HepG2 (cell line): ENCODE results near the gene SYTL1. TPM values are rescaled to one million over a fixed set of nuclear protein-coding genes. Genes with fewer than 3 reads are reported as not detected.

Experiments used
- GZF1 ChIP-seq: sonication (generic); formaldehyde crosslinking; IDR thresholded peaks from 2 replicates; pipeline ENCODE4 v1.5.1; 2020; ENCODE audit warnings: mild to moderate bottlenecking, missing genetic modification reagents
- HNRNPL ChIP-seq: fragments of 200-400 bp; formaldehyde crosslinking; IDR thresholded peaks from 2 replicates; pipeline ENCODE4 v1.6.1; 2017; ENCODE audit warnings: mild to moderate bottlenecking, low read depth, low read length
- IKZF1 ChIP-seq: fragments of 450-650 bp; IDR thresholded peaks from 2 replicates; pipeline ENCODE4 v1.7.1; 2016
- SP1 ChIP-seq, 2 experiments: fragments of 450-650 bp in 1 of 2; sonication (generic) in 1 of 2; formaldehyde crosslinking in 1 of 2; IDR thresholded peaks; 2 replicates each; pipeline versions ENCODE4 v1.4.0 to v1.6.1; 2016 to 2020; ENCODE audit warnings: missing genetic modification reagents in 1 of 2
- TBX2 ChIP-seq: sonication (generic); formaldehyde crosslinking; IDR thresholded peaks from 2 replicates; pipeline ENCODE4 v1.5.0; 2020; ENCODE audit warnings: missing genetic modification reagents, mild to moderate bottlenecking, borderline replicate concordance
- ZMYM4 ChIP-seq: sonication (generic); formaldehyde crosslinking; IDR thresholded peaks from 2 replicates; pipeline ENCODE4 v1.8.1; 2023; ENCODE audit warnings: mild to moderate bottlenecking, missing genetic modification reagents
- ZNF296 ChIP-seq: sonication (generic); formaldehyde crosslinking; conservative IDR thresholded peaks from 2 replicates; pipeline ENCODE4 v1.5.0; 2020; ENCODE audit warnings: mild to moderate bottlenecking, missing genetic modification reagents
- ZNF546 ChIP-seq: sonication (generic); formaldehyde crosslinking; conservative IDR thresholded peaks from 2 replicates; pipeline ENCODE4 v1.8.1; 2023; ENCODE audit warnings: mild to moderate bottlenecking, missing genetic modification reagents
- polyA plus RNA-seq, 8 experiments: library from polyadenylated mRNA; depleted of rRNA in 3 of 8; stranded (reverse) in 7 of 8; unstranded in 1 of 8; fragments of >200 nt; fragmentation: Illumina TruSeq in 4 of 8; extraction: Trizol in 4 of 8; gene quantifications; 2 replicates each; pipeline versions ENCODE4 v1.2.1 to v1.2.3, GENCODE V29; 2011 to 2016; ENCODE audit warnings: low read depth in 4 of 8, missing spikeins in 1 of 8, mixed read lengths in 1 of 8; ENCODE audit not compliant: insufficient read depth in 1 of 8
- total RNA-seq, 5 experiments: library from RNA; depleted of rRNA; stranded (reverse); fragments of >200 nt; fragmentation: Illumina TruSeq; extraction: Trizol; gene quantifications; 2 replicates each; pipeline ENCODE4 v1.2.3, GENCODE V29; 2016; ENCODE audit warnings: low read depth in 1 of 5
- TF ChIP-seq, protein P1 (sequence below): sonication (generic); formaldehyde crosslinking; IDR thresholded peaks from 2 replicates; pipeline ENCODE4 v1.4.0; 2020; ENCODE audit warnings: missing genetic modification reagents
- TF ChIP-seq, protein P2 (sequence below): IDR thresholded peaks from 2 replicates; pipeline ENCODE4 v1.6.1; 2016
- TF ChIP-seq, protein P3 (sequence below): sonication (generic); formaldehyde crosslinking; IDR thresholded peaks from 2 replicates; pipeline ENCODE4 v1.4.0; 2020; ENCODE audit warnings: missing genetic modification reagents, borderline replicate concordance
- TF ChIP-seq, protein P4 (sequence below): conservative IDR thresholded peaks from 2 replicates; pipeline ENCODE4 v1.6.1; 2018; ENCODE audit warnings: missing genetic modification reagents
- TF ChIP-seq, protein P5 (sequence below): sonication (generic); formaldehyde crosslinking; conservative IDR thresholded peaks from 2 replicates; pipeline ENCODE4 v1.4.0; 2020; ENCODE audit warnings: mild to moderate bottlenecking, missing genetic modification reagents, moderate library complexity
- TF ChIP-seq, protein P6 (sequence below): sonication (generic); formaldehyde crosslinking; IDR thresholded peaks from 2 replicates; pipeline ENCODE4 v1.5.0; 2020; ENCODE audit warnings: missing genetic modification reagents

The SYTL1 gene
- total and polyA plus RNA-seq, 2 of the 13 experiments (the other 11 are each of a cell fraction or from before 2014, with no cell fraction given), result 11.1 to 17.8 TPM

DNA sequence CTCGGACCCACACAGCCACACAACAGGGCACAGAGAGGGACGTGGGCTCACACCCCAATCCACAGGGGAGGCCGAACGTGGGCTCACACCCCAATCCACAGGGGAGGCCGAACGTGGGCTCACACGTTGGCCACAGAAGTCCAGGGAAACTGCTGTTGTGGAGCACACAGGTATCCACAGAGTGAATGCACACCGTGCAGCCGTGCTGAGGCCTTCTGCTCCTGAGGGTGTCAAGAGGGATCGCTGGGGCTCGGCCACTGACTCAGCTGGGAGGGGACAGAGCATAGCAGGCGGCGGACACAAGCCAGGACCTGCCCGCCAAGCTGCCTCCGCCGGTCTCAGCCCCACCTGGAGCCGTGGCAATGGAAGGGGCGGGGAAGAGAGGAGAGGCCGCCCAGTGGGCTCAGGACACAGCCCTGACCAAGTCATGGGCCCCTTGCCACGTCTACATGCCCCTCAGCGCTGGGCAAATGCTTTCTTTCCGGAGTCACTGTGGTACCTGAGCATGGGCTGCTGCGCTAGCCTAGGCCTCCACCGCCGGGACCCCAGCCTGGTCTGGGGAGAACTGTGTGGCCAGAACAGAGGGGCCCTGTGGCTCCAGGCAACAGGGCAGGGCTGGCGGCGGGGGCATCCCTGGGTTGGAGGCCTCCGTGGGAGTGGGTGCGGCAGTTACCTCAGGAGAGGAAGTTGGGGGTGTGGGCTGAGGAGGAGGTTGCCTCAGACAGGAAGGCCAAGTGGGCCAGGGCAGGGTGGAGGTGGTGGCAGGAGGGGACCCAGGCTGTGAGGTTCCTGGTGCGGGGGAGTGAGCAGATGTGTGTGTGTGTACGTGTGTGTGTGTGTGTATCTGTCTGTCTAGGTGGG is 1.2 kb downstream of the SYTL1 start (continued):
- TF ChIP-seq, protein P1, sequence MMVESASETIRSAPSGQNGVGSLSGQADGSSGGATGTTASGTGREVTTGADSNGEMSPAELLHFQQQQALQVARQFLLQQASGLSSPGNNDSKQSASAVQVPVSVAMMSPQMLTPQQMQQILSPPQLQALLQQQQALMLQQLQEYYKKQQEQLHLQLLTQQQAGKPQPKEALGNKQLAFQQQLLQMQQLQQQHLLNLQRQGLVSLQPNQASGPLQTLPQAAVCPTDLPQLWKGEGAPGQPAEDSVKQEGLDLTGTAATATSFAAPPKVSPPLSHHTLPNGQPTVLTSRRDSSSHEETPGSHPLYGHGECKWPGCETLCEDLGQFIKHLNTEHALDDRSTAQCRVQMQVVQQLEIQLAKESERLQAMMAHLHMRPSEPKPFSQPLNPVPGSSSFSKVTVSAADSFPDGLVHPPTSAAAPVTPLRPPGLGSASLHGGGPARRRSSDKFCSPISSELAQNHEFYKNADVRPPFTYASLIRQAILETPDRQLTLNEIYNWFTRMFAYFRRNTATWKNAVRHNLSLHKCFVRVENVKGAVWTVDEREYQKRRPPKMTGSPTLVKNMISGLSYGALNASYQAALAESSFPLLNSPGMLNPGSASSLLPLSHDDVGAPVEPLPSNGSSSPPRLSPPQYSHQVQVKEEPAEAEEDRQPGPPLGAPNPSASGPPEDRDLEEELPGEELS (CRISPR knock-in tag), result no peak
- TF ChIP-seq, protein P2, sequence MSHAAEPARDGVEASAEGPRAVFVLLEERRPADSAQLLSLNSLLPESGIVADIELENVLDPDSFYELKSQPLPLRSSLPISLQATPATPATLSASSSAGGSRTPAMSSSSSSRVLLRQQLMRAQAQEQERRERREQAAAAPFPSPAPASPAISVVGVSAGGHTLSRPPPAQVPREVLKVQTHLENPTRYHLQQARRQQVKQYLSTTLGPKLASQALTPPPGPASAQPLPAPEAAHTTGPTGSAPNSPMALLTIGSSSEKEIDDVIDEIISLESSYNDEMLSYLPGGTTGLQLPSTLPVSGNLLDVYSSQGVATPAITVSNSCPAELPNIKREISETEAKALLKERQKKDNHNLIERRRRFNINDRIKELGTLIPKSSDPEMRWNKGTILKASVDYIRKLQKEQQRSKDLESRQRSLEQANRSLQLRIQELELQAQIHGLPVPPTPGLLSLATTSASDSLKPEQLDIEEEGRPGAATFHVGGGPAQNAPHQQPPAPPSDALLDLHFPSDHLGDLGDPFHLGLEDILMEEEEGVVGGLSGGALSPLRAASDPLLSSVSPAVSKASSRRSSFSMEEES, result 0 out of 2 replicates have a peak, but pooled peaks have one; percentile 28
- peak; percentile 75 for TF ChIP-seq HNRNPL
- TF ChIP-seq, protein P3, sequence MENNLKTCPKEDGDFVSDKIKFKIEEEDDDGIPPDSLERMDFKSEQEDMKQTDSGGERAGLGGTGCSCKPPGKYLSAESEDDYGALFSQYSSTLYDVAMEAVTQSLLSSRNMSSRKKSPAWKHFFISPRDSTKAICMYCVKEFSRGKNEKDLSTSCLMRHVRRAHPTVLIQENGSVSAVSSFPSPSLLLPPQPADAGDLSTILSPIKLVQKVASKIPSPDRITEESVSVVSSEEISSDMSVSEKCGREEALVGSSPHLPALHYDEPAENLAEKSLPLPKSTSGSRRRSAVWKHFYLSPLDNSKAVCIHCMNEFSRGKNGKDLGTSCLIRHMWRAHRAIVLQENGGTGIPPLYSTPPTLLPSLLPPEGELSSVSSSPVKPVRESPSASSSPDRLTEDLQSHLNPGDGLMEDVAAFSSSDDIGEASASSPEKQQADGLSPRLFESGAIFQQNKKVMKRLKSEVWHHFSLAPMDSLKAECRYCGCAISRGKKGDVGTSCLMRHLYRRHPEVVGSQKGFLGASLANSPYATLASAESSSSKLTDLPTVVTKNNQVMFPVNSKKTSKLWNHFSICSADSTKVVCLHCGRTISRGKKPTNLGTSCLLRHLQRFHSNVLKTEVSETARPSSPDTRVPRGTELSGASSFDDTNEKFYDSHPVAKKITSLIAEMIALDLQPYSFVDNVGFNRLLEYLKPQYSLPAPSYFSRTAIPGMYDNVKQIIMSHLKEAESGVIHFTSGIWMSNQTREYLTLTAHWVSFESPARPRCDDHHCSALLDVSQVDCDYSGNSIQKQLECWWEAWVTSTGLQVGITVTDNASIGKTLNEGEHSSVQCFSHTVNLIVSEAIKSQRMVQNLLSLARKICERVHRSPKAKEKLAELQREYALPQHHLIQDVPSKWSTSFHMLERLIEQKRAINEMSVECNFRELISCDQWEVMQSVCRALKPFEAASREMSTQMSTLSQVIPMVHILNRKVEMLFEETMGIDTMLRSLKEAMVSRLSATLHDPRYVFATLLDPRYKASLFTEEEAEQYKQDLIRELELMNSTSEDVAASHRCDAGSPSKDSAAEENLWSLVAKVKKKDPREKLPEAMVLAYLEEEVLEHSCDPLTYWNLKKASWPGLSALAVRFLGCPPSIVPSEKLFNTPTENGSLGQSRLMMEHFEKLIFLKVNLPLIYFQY (CRISPR knock-in tag), result peak; percentile 49; the same call in 1 of the 2 replicates
- TF ChIP-seq TBX2 (CRISPR knock-in tag), result peak; percentile 45; the same call in 1 of the 2 replicates
- peak; percentile 87 for TF ChIP-seq GZF1
- TF ChIP-seq ZMYM4 (CRISPR knock-in tag), result 0 out of 2 replicates have a peak, but pooled peaks have one; percentile 24
- TF ChIP-seq, protein P4, sequence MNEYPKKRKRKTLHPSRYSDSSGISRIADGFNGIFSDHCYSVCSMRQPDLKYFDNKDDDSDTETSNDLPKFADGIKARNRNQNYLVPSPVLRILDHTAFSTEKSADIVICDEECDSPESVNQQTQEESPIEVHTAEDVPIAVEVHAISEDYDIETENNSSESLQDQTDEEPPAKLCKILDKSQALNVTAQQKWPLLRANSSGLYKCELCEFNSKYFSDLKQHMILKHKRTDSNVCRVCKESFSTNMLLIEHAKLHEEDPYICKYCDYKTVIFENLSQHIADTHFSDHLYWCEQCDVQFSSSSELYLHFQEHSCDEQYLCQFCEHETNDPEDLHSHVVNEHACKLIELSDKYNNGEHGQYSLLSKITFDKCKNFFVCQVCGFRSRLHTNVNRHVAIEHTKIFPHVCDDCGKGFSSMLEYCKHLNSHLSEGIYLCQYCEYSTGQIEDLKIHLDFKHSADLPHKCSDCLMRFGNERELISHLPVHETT (CRISPR knock-in tag), result no peak
- TF ChIP-seq ZNF546 (CRISPR knock-in tag), result no peak; the same call in 1 of the 2 replicates
- TF ChIP-seq SP1 (IDR thresholded peaks at IDR 0.05), result no peak
- no peak; the same call in 1 of the 2 replicates for TF ChIP-seq SP1 (CRISPR knock-in tag; IDR thresholded peaks at IDR 0.05)
- TF ChIP-seq, protein P5, sequence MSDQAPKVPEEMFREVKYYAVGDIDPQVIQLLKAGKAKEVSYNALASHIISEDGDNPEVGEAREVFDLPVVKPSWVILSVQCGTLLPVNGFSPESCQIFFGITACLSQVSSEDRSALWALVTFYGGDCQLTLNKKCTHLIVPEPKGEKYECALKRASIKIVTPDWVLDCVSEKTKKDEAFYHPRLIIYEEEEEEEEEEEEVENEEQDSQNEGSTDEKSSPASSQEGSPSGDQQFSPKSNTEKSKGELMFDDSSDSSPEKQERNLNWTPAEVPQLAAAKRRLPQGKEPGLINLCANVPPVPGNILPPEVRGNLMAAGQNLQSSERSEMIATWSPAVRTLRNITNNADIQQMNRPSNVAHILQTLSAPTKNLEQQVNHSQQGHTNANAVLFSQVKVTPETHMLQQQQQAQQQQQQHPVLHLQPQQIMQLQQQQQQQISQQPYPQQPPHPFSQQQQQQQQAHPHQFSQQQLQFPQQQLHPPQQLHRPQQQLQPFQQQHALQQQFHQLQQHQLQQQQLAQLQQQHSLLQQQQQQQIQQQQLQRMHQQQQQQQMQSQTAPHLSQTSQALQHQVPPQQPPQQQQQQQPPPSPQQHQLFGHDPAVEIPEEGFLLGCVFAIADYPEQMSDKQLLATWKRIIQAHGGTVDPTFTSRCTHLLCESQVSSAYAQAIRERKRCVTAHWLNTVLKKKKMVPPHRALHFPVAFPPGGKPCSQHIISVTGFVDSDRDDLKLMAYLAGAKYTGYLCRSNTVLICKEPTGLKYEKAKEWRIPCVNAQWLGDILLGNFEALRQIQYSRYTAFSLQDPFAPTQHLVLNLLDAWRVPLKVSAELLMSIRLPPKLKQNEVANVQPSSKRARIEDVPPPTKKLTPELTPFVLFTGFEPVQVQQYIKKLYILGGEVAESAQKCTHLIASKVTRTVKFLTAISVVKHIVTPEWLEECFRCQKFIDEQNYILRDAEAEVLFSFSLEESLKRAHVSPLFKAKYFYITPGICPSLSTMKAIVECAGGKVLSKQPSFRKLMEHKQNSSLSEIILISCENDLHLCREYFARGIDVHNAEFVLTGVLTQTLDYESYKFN (CRISPR knock-in tag), result no peak
- TF ChIP-seq, protein P6, sequence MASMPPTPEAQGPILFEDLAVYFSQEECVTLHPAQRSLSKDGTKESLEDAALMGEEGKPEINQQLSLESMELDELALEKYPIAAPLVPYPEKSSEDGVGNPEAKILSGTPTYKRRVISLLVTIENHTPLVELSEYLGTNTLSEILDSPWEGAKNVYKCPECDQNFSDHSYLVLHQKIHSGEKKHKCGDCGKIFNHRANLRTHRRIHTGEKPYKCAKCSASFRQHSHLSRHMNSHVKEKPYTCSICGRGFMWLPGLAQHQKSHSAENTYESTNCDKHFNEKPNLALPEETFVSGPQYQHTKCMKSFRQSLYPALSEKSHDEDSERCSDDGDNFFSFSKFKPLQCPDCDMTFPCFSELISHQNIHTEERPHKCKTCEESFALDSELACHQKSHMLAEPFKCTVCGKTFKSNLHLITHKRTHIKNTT (CRISPR knock-in tag), result no peak
- no peak for TF ChIP-seq ZNF296 (CRISPR knock-in tag)
- TF ChIP-seq IKZF1, result no peak
